Fibroblast of pulmonary artery (primary cell): ENCODE data around the gene RANBP17.

Experiments
- DNase-seq: peaks from one replicate; pipeline ENCODE4 v3.0.0-alpha.2; 2010; ENCODE audit warnings: low read depth
- H3K4me3 ChIP-seq: replicated peaks from 2 replicates; pipeline ENCODE4 v1.5.1; 2011; ENCODE audit warnings: low read depth, mild to moderate bottlenecking, control low read depth, low read length, moderate library complexity
- CTCF ChIP-seq: IDR thresholded peaks from 2 replicates; pipeline ENCODE4 v1.5.1; 2011; ENCODE audit warnings: mild to moderate bottlenecking, control low read depth, low read length, inconsistent platforms; ENCODE audit errors: missing control alignments

RANBP17 gene

GRCh38 chr5:171207256-171207847 lies 345.5 kb downstream of the RANBP17 start:
- peak; percentile 71 for DNase-seq
- H3K4me3 ChIP-seq: no peak overlapping the region
- TF ChIP-seq CTCF: peak; percentile 70

DNA sequence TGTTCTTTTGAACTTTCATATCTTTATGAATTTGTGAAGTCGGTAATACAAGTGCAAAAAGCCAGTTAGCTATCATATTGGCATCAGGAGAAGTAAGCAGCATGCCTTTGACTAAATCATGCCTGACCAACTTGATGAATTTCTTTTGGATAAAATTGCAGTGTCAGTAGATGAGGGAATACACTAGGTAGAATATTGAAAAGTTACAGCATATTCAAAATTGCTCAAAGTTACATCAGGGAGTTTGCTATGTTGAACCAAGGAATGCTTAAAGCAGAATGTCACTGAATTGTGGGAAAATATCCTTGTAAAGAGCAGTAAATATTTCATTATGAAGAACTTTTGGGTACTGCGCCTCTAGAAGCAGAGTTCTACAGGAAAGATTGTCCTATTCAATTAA lies 360.1 kb downstream of the RANBP17 start:
- no peak overlapping the region for H3K4me3 ChIP-seq
- DNase-seq: no peak
- no peak for TF ChIP-seq CTCF

- no peak overlapping the region for H3K4me3 ChIP-seq
- DNase-seq: no peak
- TF ChIP-seq CTCF: no peak
Measured at GRCh38 chr5:171223927-171224326, 362.1 kb downstream of the RANBP17 start.

DNA sequence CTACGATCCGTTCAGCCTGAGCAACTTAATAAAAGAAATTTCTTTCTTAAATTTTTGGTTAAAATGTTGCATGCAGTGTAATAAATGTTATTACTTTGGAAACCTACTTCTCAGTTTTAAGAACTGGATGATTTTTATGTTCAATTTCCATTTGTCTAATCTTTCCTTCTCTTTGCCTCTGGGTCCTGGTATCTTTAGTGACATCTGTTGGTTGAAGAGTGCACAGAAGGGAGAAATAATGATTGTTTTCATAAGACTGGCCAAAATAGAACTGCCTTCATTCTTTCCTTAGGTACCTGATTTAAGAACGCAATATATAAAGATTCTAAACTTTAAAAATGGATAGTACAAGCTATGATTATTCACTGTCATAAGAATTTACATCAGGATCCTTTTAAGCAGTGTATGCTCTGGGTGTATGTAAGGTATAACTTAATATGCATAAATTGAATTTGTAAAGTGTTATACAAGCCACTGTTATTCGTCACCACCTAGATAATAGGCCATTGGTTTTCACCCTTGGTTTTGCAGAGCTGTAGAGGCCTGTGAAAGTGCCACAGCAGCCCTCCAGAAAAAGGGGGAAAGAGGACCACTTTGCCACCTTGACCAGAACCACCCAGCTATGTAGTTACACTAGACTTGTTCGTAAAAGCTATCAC lies 364.4 kb downstream of the RANBP17 start:
- DNase-seq: no peak
- H3K4me3 ChIP-seq: no peak overlapping the region
- peak; percentile 33 for TF ChIP-seq CTCF

DNA sequence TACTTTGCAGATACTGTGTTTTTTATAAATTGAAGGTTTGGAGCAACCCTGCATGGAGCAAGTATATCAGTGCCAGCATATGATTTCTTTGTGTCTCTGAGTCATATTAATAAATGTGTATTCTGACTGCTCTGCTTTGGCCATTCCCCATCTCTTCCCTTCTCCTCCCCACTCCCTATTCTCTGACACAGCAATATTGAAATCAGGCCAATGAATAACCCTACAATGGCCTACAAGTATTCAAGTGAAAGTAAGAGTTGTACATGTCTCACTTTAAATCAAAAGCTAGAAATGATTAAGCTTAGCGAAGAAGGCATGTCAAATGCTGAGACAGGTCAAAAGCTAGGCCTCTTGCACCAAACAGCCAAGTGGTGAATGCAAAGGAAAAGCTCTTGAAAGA lies 365.0 kb downstream of the RANBP17 start:
- no peak overlapping the region for H3K4me3 ChIP-seq
- peak; percentile 7 for DNase-seq
- no peak for TF ChIP-seq CTCF

DNA sequence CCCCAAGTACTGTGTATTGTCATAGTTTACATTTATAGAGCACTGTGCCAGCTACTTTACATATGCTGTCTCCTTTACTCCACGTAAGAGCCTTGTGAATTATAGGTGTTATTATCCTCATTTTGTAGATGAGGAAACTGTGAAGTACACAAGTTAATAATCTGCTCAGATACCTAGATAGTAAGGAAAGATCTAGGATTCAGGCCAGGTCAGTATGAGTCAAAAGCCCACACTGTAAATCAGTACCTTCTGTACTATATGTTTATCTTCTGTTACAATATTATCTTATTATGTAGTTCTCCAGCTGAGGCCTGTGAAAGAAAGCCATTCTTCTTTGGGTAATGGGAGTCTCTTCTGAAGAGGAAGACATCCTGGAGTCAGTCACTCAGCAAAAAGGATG lies 374.8 kb downstream of the RANBP17 start:
- no peak for TF ChIP-seq CTCF
- H3K4me3 ChIP-seq: no peak overlapping the region
- DNase-seq: no peak

- TF ChIP-seq CTCF: no peak
- H3K4me3 ChIP-seq: no peak overlapping the region
- DNase-seq: peak; percentile 78
Measured at GRCh38 chr5:171242521-171242920, 380.7 kb downstream of the RANBP17 start.
